Left ventricle myocardium superior (tissue), 1 donor: ENCODE data around the gene TMEM170B. TPM values are rescaled to one million over a fixed set of nuclear protein-coding genes. Genes with fewer than 3 reads are reported as not detected.
A peak's percentile ranks its signal among the peaks of the same experiment; 100 is the strongest.

Source experiments
- ATAC-seq: fragments of 200-7000 bp; cut with Tn5 transposase; one replicate; pipeline ENCODE4 v1.9.1; 2020; ENCODE audit warnings: mild to moderate bottlenecking, moderate library complexity
- DNase-seq: peaks from one replicate; pipeline ENCODE4 v3.0.0-alpha.2; 2020
- intact Hi-C: fragments of 100-400 bp; cut with micrococcal nuclease; formaldehyde crosslinking; loops from one replicate; pipeline ENCODE4 v1.11.0; 2022
- long read RNA-seq: library from polyadenylated mRNA; unstranded; transcript quantifications from one replicate; pipeline ENCODE4 v2.0.0, GENCODE V29; 2021
- total RNA-seq: library from RNA; stranded (reverse); fragmentation: NEBNext Ultra II Directional; extraction: Animal tissue kit (Norgen Biotek cat#: 25700); gene quantifications from one replicate; pipeline ENCODE4 v1.2.1, GENCODE V29; 2021
- donor health status: DM: no; HTN: yes; CAD: no; lungs with severe emphysema.

The TMEM170B gene, protein sequence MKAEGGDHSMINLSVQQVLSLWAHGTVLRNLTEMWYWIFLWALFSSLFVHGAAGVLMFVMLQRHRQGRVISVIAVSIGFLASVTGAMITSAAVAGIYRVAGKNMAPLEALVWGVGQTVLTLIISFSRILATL
- total RNA-seq, result 5.4 TPM
- long read RNA-seq, full-length matches to known transcripts, result 20 of 21 reads
- long read RNA-seq, partial matches to known transcripts, result 0 of 21 reads
- long read RNA-seq, other reads (novel, unspliced or antisense), result 1 of 21 reads

GRCh38 chr6:11537229-11538051, at the start of gene TMEM170B:
TSS of gene TMEM170B (plus strand) at chr6:11537749. CDS start at chr6:11538278, 529 bp downstream.
- DNase-seq, result peak; percentile 97
- peak; percentile 99 for ATAC-seq
- intact Hi-C loops, result no loop called here

DNA sequence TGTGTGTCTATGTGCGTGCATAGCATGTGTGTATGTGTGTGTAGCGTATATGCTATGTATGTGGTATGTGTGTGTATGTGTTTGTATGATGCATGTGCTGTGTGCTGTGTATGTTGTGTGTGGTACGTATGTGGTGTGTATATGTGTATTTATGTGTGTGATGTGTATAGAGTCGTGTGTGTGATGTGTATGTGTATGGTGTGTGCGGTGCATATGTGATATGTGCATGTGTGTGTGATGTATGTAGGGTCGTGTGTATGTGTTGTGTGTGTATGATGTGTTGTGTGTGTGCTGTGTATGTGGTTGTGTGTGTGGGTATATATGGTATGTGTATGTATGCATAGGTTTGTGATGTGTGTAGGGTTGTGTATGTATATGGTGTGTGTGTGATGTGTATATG, 46.6 kb upstream of the TMEM170B start:
- DNase-seq (no peak), ATAC-seq (no peak)
- intact Hi-C loops, result no loop called here

- DNase-seq (no peak), ATAC-seq (no peak)
- intact Hi-C loops, result no loop called here
Observed at GRCh38 chr6:11491596-11492463, 45.7 kb upstream of the TMEM170B start.

DNA sequence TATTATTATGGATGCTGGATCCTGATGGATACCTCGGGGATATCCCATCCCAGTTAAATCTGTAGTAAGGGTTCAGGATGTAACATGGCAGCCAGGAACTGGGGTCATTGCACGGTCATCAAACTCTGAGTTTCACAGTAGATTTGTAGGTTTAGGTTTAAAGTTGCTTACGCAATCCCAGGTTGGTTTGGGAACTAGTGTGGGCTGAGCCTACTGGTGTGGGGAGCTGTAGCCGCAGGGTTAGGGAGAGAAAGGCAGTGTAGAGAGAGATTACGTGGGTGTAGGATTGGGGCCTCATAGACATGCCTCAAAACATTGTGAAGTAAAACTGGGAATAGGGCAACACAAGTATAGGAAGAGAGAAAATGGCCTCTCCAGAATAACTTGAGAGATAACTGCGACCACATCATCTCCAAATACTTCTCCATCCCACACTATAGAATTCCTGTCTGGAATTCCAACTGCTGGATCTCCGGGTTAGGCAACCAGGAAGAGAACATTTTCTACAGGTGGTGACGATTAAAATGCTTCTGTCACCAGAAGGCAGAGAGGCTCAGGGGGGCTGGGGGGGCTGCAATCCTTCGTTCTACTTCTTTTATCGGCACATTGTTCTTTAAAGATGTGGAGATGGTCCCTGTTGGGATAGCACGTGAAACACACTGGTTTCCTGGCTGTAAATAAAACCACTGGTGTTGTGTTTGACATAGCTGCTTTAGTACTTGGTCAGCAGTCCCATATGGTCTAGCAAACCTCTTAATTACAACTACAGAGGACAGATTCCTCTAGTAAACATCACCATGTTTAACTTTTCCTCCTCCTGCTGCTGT, 44.9 kb upstream of the TMEM170B start:
- DNase-seq (no peak), ATAC-seq (no peak)
- intact Hi-C loops, result no loop called here

GRCh38 chr6:11493974-11494373, 43.6 kb upstream of the TMEM170B start:
- no peak for DNase-seq
- intact Hi-C loops, result no loop called here
- no peak for ATAC-seq

DNA sequence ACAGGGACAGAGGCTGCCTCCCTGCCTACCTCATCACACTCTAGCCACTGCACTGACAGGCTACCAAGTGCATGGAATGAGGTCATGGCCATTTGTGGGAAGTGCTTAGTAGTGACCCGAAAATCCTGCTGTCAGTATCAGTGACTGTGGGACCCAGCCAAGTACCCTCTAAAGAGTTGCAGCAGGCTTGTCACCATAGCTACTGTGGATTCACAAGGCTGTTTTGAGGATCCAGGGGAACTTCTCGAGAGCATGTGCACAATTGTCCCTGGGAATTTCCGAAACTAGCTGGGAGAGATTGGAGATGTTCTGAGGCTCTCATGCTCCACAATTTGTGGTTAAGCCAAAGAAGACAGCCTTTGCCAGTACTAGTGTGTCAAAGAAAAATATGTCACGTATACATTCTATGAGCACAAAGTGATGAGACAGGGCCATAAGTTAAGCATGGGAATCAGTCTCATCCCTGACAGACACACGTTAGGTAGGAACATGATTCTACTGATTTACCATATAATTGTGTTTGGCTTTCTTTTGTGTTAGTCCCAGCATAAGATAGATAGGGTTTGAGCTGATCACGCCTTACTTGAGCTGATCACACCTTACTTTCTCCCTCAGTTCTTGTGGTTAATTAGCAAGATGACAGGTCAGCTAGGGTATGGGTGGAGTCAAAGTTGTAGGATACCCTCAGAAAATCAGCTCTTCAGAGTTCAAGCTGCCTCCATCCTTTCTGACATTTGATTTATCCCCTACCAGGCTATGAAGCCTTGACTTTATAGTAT, 42.6 kb upstream of the TMEM170B start:
- intact Hi-C loops, result loop anchor here (5.0 kb wide), 1 partner anchor 263 kb away; the partner anchor contains the start of gene NEDD9
- ATAC-seq (peak; percentile 69), DNase-seq (no peak)

DNA sequence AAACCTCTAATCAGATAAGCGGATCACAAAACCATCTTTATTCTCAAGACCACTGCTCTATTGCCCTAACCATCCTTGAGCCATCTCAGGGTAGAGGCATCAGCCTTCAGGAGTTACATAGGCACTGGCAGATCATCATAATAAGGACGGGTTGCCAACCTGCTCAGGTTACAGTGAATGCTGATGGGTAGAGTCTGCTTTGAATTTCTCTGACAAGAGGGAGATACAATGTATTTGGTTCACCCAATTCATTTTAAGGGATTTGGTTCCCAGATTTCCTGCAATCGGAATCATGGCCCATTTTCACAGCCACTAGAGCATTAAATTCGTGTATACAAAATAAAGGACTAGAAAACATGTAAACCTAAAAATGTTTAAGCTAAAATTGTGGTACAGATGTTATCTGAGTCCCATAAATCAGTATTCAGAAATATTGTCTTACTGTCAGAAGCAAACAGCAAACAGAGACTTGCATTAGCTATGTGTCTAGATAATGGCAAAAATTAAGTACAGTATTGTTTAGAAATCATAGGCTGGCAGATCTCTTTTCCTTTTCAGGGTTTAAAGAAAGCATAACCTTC, 41.9 kb upstream of the TMEM170B start:
- ATAC-seq (no peak), DNase-seq (no peak)
- intact Hi-C loops, result loop anchor here (1.0 to 5.0 kb wide), 2 partner anchors 263 to 351 kb away; partner anchors contain the start of gene NEDD9

DNA sequence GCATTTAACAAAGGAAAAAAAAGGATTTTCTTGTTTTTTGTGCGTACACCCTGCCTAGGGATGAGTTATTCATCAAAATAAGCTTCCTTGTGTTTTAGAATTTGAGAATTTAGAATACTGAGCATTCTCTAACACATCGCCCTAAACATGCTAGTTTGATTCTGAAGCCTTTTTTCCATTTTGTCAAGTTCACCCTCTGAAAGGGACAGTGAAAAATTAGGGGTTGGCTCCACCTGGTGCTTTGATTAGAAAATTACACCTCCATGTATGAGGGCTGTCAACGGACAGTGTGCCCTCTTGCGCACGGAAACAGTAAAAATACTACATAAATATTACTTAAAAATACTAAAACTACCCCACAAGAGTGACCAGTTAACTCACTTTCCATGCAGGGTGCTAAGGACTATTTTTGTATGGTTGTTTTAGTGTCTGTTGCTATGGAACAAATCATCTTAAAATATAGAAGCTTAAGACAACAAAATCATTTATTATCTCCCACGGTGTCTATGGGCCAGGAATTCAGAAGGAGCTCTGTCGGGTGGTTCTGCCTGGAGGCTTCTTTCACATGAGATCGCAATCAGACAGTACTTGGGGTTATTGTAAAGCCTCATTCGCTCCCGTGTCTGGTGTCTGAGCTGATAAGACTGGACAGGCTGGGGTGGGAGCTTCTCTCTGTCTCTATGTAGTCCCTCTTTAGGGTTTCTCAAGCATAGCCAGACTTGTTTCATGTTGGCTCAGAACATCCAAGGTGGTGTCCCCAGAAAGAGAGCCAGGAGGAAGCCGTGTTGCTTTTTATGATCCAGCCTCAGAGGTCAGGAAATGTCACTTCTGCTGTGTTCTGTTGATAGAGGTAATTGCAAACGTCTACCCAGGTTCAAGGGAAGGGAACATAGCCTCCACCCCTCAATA, 41.1 kb upstream of the TMEM170B start:
- intact Hi-C loops, result loop anchor here (1.0 to 5.0 kb wide), 2 partner anchors 264 to 352 kb away; partner anchors contain the start of gene NEDD9
- peak; percentile 93 for ATAC-seq
- DNase-seq, result no peak

GRCh38 chr6:11497107-11497506, 40.4 kb upstream of the TMEM170B start:
- ATAC-seq, result no peak
- no peak for DNase-seq
- intact Hi-C loops, result loop anchor here (5.0 kb wide), 1 partner anchor 265 kb away; the partner anchor contains the start of gene NEDD9

DNA sequence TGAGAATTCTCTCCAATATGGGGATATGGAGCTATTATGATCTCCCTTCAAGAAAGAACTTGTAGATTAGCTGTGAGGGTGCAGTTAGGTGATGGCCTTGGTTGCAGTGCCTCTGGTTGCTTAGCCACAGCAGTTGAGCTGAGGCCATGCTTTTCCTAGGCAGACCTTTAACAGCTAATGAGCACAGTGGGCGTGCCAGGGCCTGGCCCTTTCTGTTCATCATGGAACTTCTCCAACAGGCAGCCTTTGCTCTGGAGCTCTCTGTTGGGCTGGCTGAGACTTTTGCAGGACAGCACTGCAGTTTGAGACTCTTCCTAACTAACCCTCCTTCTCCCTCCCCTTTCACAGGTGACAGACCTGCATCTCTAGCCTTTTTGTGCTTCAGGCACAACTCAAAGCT, 39.7 kb upstream of the TMEM170B start:
- intact Hi-C loops, result loop anchor here (5.0 kb wide), 1 partner anchor 266 kb away; the partner anchor contains the start of gene NEDD9
- DNase-seq (no peak), ATAC-seq (no peak)

- no peak for DNase-seq
- intact Hi-C loops, result no loop called here
- no peak for ATAC-seq
Observed at GRCh38 chr6:11500008-11500407, 37.5 kb upstream of the TMEM170B start.

GRCh38 chr6:11509471-11509870, 28.1 kb upstream of the TMEM170B start:
- intact Hi-C loops, result no loop called here
- DNase-seq (no peak), ATAC-seq (no peak)

- intact Hi-C loops, result no loop called here
- DNase-seq, result no peak
- no peak for ATAC-seq
Observed at GRCh38 chr6:11514672-11515071, 22.9 kb upstream of the TMEM170B start.

DNA sequence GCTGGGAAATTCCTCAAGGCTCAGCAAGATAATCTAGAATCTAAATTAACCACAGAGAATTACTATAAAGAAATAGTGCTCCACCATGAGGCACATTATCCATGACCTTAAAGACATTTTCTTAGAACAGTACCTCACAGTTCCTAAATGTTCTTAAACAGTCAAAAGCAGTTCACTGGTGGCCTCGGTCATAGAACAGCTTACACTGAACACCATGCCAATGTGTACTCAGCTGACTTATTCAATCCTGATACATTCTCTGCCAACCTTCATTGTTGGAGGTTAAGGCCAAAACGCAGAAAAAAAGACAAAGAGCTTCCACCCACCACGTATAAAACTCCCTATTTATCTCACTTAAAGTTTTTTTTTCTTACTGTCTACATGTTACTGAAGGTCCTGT, 21.8 kb upstream of the TMEM170B start:
- intact Hi-C loops, result no loop called here
- ATAC-seq (no peak), DNase-seq (no peak)

GRCh38 chr6:11522812-11523605, 14.5 kb upstream of the TMEM170B start:
- DNase-seq (no peak), ATAC-seq (peak; percentile 37)
- intact Hi-C loops, result no loop called here
